AG20443 (cell line): Measurements from ENCODE around the gene TNNI3K.

Experiments
- DNase-seq: peaks from one replicate; pipeline ENCODE4 v3.0.0; 2012; ENCODE audit warnings: low spot score, mixed read lengths

TNNI3K gene

DNA sequence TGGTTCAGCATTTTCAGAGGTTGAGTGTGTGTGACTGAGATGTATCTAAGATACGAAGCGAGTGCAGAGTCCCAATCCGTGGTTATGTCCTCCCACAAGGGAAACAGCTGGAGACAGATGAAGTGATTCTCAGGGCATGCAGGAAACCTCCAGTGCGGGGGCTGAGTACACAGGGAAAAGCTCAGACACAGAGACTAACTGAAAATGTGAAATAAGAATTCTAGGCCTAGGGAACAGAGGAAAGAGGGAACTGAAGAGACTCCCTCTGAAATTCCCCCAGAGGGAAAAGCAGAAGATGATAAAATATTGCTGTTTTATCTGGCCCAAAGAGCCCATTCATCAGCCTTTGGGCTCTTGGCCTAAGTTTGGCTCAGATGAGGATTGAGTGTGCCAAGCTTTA lies 160.4 kb downstream of the TNNI3K start:
- DNase-seq, result no peak

DNA sequence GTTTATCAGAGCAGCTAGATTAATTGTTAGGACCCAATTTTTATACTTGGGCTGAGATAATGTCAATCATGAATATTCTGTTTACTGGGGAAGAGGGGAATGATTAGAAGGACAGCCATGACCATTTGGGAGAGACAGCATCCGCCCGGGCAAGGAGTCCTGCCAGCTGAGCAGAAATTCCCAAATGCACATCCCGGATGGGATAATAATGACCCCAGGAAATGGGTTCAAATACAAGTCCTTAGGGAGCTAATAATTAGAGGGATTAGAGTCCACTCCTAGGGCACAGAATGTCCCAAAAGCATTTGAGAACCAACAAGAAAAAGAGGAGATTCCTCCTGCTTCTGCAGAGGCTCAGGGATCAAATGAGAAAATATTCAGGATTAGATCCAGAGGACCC lies 161.3 kb downstream of the TNNI3K start:
- no peak for DNase-seq

DNA sequence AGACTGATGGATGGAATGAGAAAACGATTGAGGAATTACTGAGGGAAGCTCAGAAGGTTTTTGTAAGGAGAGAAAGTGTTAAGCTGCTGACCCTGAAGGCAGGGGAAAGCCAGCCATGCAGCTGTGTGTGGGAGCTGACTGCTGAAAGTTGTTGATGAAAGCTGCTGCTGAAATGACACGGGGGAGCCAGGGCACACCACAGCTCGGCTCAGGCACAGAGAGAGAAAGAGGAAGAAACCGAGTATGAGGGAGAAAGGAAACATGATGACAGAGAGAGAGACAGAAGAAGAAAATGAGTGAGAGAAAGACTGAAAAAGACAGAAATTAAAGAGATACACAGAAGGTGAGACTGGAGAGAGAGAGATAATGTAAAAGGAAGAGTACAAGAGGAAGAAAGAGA lies 161.7 kb downstream of the TNNI3K start:
- no peak for DNase-seq

DNA sequence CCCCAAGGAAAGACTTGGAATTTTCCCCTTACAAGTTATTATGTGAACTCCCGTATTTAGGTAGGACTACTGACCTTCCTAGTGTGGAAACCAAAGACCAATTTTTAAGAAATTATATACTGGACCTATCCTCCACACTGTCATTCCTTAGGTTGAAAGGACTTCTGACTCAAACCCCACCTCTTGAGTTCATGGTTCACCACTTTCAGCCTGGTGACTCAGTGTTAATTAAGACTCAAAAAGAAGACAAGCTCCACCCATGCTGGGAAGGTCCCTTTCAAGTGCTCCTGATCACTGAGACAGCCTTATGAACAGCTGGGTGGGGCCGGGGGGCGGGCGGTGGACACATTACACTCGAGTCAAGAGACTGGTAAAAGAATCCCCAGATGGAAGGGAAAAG lies 164.1 kb downstream of the TNNI3K start:
- no peak for DNase-seq

DNA sequence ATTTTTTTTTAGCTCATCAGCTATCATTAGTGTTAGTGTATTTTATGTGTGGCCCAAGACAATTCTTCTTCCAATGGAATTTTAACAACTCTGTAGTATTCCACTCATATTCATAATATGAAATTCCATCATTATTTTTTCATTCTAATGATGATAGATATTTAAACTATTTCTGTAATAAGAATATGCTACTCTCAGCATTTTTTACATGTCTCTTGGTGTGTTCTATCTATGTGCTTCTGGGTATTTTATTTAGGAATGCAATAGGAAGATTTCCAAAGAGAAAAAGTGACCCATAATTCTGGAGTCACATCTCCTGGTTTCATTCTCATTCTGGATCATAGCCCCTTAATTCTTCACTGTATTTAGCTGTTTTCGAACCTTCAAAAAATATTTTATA lies 167.7 kb downstream of the TNNI3K start:
- no peak for DNase-seq

DNA sequence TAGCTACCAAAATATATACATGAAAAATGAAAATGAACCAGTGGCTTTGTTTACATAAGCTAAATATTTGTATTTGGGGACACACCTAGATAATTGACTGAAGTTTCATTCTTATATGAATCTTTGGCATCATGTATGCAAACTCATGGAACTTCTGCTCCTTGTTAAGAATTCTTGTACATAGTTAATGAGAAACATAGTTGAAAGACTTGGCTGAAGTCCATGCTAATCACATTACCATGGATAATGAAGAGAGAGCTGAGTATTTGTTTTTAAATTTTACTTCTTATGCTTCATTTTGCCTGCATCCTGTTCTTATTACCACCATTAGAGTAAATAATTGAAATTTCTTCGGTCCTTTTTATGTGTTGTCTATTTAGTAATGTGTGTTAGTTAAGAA lies 168.4 kb downstream of the TNNI3K start:
- no peak for DNase-seq

DNA sequence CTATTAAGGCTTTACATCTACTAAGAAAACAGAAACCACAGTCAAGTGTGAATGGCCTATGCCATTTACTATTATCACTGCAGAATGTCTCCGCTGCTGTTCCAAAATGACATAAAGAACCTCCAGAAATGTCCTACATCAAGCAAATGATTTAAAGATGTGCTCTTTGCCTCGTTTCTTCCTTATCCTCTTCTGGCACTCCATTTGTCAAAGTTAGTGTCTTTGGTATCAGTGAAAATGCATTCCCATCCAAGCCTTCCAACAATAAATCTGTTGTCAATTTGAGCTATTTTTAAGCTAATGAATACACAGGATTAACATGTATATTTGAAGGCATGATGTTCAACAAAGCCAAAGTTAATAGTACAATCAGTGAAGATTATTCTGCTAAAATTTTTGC lies 171.6 kb downstream of the TNNI3K start:
- DNase-seq, result no peak

DNA sequence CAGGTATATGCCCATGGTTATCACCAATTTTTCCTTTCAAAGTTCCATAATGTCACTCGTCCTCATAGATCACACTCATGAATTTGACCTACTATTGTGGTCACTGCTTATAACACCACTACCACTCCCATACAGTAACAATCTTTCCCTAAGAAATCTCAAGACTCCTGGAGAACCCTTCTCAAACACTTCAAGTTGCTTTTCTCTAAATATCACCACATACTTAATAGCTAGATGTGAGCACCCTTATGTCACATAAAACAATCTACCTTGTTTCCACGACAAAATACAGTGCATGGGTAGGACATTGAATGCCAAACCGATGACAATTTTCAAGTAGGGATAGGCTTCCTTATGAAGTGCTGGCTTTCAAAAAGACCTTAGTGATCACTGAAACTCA lies 172.7 kb downstream of the TNNI3K start:
- DNase-seq, result no peak

DNA sequence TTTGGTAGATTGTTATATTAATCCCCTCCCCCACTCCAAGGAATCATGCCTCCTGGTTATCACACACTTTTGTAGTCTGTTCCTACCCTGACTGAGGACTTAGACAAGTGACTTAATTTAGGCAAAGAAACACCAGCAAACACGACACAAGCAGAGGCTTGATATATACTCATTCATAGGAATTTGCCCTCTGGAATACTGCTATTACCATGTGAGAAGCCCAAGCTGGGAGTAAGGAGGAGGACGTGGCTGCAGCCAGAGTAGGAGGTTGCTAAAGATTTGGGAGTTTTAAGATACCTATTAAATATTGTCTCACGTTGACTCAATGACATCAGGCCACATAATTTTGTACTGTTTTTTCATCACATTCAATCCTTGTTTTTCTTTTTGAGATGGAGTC lies 177.1 kb downstream of the TNNI3K start:
- DNase-seq, result no peak

DNA sequence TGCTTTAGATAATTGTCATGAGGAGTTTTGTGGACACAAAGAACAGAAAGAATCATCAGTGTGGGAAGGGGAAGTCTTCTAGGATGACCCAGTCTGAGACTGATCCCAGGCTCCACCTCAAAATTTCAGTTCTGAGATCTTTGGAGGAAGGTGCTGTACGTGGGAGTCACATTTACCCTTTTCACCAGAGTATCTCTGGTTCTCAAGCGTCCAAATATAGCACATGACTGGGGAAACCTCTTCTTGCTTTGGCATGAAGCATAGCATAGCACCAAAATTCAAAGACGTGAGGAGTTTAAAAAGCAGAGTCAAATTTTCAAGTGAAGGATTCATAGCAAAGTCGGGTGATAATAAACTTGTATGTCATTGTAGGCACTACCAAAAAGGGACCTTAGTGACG lies 180.7 kb downstream of the TNNI3K start:
- DNase-seq, result no peak

DNA sequence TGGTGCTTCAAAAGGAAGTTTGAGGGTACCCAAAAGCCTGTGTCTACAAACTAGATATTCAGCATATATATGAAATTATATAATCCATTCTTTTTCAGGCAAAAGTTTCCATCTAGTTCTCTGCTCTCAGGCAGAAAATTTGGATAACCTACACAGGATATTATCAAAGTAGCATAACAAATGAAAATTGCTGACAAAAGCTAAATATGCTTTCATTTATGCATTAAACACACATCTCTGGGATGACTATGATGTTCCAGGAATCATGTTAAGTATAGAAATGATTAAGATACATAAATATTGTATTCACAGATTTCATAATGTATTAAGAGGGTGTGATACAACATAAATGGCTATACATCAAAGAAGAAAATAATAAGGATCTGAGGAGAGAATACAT lies 184.4 kb downstream of the TNNI3K start:
- no peak for DNase-seq

DNA sequence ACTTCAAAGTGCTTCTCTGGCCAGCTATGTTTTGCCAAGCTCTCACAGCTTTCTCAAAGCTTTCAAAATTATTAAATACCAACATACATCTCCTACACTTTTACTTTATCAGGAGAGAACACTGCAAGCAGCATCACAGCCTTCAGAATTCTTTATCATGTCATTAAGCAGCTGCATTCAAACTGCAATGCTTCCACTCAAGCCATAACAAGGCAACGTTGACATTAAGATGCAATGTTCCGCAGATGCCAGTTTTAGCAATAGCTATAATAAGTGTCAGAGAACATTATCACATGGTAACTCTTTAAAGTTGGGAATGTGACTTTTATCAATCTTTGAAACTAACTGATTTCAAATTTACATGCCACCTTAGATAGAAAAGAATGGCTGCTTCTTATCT lies 185.3 kb downstream of the TNNI3K start:
- DNase-seq, result no peak

DNA sequence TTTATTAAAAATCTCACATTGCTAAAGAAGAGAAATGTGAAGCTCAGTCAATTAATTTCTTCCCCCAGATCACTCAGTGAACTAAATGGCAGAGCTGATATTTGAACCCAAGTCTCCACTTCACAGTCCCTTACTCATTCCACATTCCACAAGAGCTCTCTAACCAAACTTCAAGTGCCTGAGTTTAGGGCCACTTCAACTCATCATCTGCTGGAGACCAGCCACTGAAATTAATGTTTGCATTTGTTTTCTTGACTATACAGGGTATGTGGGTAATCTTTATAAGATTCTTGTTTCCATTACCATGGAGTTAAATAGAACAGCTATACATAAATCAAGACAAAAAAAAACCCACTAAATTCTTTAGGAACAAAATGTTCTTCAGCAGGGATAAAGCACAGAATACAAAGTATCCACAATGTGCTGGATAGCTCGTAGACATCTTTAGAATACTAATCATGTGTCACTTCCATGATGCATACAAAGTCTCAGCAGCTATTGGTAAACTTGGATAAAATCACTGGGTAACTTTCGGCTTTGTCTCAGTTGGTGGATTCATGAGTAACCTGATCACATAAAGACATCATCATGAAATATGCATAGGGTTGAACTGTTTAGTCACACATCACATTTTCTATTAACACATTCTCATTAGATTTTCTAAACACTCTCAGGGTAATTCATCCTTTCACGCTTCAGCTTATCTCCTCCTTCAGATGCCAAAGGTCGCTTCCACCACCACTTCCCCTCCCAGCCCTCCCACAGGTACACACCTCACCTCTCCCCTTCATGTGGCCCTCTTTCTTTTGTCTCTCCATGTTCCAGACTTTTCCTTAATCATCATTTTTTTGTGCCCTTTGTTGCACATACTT lies 187.5 kb downstream of the TNNI3K start:
- no peak for DNase-seq

DNA sequence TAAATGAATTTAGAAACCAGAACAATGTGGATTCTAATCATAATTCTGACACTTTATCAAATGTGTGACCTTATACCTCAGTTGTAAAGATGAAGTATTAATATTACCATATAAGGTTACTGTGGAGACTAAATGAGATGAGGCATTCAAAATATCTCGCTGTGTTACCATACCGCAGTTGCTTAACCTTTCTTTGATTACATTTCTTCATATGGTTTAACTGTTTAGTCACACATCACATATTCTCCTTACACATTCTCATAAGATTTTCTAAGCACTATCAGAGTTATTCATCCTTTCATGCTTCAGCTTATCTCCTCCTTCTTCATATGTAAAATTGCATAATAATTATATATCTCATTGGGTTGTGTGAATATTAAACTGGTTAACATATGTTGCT lies 188.3 kb downstream of the TNNI3K start:
- DNase-seq, result no peak

DNA sequence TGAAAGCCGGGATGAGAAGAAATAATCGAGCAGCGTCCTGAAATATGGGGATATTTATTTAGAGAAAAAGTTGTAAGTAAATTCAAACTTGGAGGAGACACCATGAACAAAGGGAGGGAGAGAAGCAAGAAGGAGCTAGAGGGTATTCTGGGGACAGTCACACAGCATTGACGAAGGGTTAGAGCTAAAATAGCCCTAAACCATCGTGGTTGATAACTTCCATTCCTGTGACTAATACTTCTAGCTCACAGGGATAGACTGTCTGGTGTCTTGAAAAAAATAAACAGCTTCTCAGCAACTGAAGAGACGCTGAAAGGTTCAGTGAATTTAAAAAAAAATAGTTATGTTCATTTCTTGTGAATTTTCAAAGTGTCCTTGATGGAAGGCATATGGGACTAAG lies 190.5 kb downstream of the TNNI3K start:
- no peak for DNase-seq

DNA sequence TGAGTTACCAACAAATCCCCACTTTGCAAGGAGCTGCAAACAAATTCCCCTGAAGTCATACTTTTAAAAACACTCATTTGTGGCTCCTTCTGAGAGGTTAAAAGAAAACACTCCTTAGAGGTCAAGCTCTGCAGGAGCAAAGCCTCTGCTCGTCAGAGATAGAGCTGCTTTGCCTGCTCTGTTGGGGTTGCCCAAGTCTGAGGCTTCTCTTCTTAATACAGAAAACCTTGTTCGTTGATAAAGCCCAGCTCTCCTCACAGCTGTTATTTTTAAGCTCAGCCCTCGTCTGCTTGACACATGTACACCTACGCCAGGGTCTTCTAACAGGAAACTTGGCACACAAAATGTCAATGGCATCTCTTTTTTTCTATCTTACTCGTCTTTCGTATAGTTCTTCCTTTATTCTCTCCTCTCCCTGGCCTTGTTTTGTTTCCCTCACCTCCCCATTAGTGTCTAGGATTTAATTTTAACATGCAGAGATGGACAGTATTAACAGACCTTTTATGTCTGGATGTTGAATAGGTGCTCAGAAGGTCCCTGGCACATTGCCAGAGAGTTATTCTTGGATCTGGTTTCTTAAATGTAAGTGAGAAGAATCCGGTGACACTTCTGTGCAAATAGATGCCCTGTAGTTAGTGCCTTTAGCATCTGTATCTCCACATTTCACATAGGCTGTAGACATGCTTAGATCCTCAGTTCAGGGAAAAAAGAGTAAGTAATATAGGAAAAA lies 191.2 kb downstream of the TNNI3K start:
- no peak for DNase-seq

DNA sequence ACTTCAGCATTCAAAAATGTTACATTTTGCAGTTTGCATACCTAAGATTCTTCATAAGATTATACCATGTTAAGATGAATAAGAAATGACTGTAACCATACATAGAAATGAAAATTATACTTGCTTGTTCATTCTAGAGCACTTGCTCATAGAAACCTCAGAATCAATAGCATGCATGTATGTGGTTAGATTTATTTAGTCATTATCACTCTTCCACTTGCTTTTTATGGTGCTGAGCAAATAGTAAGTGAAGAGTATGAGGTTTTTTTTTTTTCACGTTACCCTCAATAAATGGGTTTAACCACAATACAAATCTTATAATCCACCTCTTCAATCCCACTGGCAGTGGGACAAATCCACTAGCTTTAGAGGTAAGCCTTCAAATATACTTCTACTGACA lies 192.5 kb downstream of the TNNI3K start:
- DNase-seq, result no peak

DNA sequence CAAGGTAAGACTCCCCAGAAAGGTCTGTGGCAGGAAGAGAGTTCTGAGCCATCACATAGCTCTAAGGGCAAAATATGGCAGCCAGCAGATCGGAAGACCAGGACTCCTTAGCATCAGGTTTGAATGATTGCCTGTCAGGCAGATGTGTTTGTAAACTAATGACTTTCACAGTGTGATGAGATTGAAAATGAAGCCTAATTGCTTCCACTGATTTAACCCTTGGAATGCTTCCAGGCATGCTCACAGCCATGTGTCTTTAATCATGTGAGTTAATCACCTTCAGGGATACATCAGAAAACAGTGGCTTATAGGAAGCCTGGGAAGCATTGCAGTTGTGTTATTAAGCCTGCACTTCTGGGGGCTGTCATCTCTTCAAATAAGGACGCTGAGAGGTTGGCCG lies 194.4 kb downstream of the TNNI3K start:
- no peak for DNase-seq

DNA sequence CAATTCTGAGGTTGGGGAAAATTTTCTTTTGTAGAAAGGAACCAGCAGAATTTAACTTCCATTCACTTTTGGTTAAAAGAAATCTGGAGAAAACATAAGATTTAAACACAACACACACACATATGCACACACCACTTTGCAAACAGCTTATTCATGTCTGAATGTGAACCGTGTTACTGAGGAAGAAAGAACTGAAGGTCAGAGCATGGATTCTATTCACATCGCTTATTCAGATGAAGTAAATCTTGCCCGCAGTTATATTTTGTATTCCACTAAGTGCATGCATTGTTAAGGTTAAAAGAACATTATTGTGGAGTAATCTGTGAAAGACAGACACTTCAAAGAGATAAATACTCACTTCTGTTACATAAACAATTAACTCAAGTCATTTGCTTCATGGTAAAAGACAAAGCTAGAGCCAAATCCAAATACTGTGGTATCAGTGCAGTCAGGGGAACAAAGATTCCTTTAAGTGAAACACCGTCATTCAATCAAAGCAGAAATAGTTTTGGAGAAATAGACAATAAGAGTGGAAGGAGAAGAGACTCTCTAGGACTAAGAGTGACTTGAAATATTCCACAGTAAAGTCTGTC lies 195.3 kb downstream of the TNNI3K start:
- DNase-seq, result no peak

DNA sequence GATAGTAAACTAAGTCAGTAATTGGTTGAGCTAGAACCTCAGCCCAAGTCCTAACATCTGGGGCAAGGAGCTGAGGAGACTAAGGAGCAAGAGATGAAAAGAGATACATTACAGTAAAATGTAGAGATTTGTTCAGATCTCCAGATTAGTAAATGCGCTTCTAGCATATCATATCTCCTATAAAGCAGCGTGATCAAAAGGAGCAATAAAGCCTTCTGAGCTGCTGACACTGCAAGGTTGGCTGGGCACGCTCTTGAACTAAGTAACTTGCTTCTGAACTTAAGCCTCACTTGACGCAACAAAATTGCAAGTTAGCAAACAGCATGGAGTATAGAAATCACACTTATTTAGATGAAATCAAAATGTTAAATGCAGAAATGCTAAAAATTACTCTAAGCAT lies 196.3 kb downstream of the TNNI3K start:
- DNase-seq, result no peak

DNA sequence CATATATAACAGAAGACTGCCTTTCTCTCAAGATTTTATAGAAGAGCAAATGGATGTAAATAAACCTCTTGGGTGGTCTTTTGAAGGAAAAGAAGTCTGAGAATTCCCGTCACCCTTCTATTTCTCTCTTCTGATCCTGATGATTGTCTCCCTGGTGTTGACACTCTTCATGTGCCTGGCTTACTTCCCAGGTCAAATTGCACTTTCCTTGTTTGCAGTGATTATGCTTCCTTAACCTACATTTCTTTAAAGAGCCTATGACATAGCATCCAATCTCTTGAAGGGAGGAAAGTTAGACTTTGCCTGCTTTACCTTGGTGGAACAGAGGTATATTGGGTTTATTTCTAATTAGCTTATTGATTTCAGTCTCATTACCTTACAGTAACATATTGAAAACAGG lies 197.1 kb downstream of the TNNI3K start:
- no peak for DNase-seq

DNA sequence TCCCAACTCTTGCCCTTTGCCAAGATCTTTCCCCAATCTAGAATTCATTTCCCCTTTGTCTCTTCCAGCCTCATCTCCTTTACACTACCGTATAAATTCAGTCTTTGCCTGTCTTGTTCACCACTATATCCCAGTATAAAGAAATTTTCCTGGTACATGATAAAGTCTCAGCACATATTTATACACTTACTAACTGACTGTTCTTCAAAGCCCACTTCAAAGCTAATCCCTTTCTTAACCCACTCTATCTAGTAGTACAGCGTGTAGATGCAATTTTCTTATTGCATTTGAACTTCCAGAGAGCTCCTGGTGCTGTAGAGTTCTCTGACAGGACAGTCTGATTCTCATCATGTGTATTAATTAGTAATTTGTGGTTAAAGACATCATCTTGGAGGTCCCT lies 199.1 kb downstream of the TNNI3K start:
- DNase-seq, result no peak

DNA sequence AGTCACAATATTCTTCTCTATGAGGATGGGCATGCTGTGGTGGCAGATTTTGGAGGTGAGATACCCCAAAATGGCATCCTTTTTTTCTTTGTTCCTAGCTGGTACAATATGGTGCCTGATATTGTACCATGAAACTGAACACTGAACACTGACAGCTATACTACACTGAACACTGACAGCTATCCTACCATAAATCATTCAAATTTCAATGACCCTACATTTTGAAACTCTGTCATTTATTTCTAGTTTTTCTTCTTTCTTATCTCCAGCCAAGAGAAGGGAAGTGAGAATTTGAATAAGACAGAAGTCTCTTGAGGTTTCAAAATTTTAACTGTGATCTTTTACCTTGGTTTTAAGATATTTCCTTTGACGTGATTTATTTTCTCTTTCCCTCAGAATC lies 200.9 kb downstream of the TNNI3K start:
- no peak for DNase-seq
